PC-9 (cell line): Measurements from ENCODE around the gene AOC3. TPM values are rescaled to one million over a fixed set of nuclear protein-coding genes. Genes with fewer than 3 reads are reported as not detected.
"Not testable (repeated sequence)": the region's sequence is repeated elsewhere in the genome, so short reads cannot be mapped to it uniquely, and the experiment has no call there.

Experiments
- BruUV-seq: library from RNA; stranded (reverse); fragments of 400-500 nt; replicated peaks from 2 replicates; lab custom pipeline; 2021; lab: Mats Ljungman, UMichigan
- CTCF ChIA-PET: fragments of 300-600 bp; sonication (Branson Sonifier 250); formaldehyde crosslinking; loops from one replicate; lab custom pipeline; 2022; ENCODE audit warnings: antibody characterized with exemption; lab: Charles Lee
- POLR2A ChIA-PET: fragments of 300-600 bp; sonication (Branson Sonifier 250); formaldehyde crosslinking; loops from one replicate; lab custom pipeline; 2022; ENCODE audit warnings: antibody characterized with exemption; ENCODE audit not compliant: unreplicated experiment; lab: Charles Lee
- DNase-seq, 2 experiments: peaks; one replicate each; pipeline versions ENCODE4 v3.0.0 to v3.0.0-alpha.2; 2015 to 2022; ENCODE audit warnings: mixed read lengths in 1 of 2
- H2AFZ ChIP-seq: fragments of 200-600 bp; sonication (generic); 2 replicates; pipeline ENCODE4 v1.8.1; 2017; ENCODE audit warnings: antibody characterized with exemption
- H3F3A ChIP-seq: fragments of 200-600 bp; sonication (generic); 2 replicates; pipeline ENCODE4 v1.8.1; 2017; ENCODE audit warnings: antibody characterized with exemption, mild to moderate bottlenecking, low read depth; ENCODE audit not compliant: insufficient read depth
- H3K27ac ChIP-seq: fragments of 200-600 bp; sonication (generic); 2 replicates; pipeline ENCODE4 v1.6.1; 2016; ENCODE audit warnings: mixed run types
- H3K27me3 ChIP-seq: fragments of 200-600 bp; sonication (generic); 2 replicates; pipeline ENCODE4 v1.6.1; 2016; ENCODE audit warnings: low read depth, mixed run types; ENCODE audit not compliant: insufficient read depth
- H3K36me3 ChIP-seq: fragments of 200-600 bp; sonication (generic); 2 replicates; pipeline ENCODE4 v1.6.1; 2016; ENCODE audit warnings: low read depth, mixed run types
- H3K4me1 ChIP-seq: fragments of 200-600 bp; sonication (generic); replicated peaks from 2 replicates; pipeline ENCODE4 v1.6.1; 2016; ENCODE audit warnings: mixed run types; ENCODE audit not compliant: insufficient read depth
- H3K4me2 ChIP-seq: fragments of 200-600 bp; sonication (generic); 2 replicates; pipeline ENCODE4 v1.6.1; 2017; ENCODE audit warnings: mixed run types
- H3K4me3 ChIP-seq: fragments of 200-600 bp; sonication (generic); 2 replicates; pipeline ENCODE4 v1.6.1; 2016; ENCODE audit warnings: mixed run types
- H3K79me2 ChIP-seq: fragments of 200-600 bp; sonication (generic); 2 replicates; pipeline ENCODE4 v1.6.1; 2017; ENCODE audit warnings: low read depth, mixed run types
- H3K9me2 ChIP-seq: fragments of 200-600 bp; sonication (generic); 2 replicates; pipeline ENCODE4 v1.8.1; 2017; ENCODE audit warnings: mild to moderate bottlenecking; ENCODE audit not compliant: insufficient read depth
- H3K9me3 ChIP-seq: fragments of 200-600 bp; sonication (generic); 2 replicates; pipeline ENCODE4 v1.8.1; 2016; ENCODE audit warnings: low read depth; ENCODE audit not compliant: insufficient read depth
- H4K20me1 ChIP-seq: fragments of 200-600 bp; sonication (generic); 2 replicates; pipeline ENCODE4 v1.8.1; 2017; ENCODE audit not compliant: insufficient read depth
- EZH2 ChIP-seq: fragments of 200-600 bp; sonication (generic); IDR thresholded peaks from 2 replicates; pipeline ENCODE4 v1.8.0; 2017; ENCODE audit warnings: antibody characterized with exemption, low read depth
- intact Hi-C: fragments of 100-400 bp; cut with micrococcal nuclease; formaldehyde crosslinking; loops from one replicate; pipeline ENCODE4 v1.10.0; 2022; ENCODE audit not compliant: unreplicated experiment
- total RNA-seq: library from RNA; stranded (reverse); gene quantifications from 2 replicates; pipeline ENCODE4 v1.2.3, GENCODE V29; 2021
- TF ChIP-seq, protein P1 (sequence below): fragments of 200-600 bp; sonication (generic); conservative IDR thresholded peaks from 2 replicates; pipeline ENCODE4 v1.6.1; 2017; ENCODE audit warnings: mixed run types, antibody characterized with exemption, mild to moderate bottlenecking, moderate library complexity

AOC3 gene
- total RNA-seq, 1 experiment from 2014 or later = 0.98 TPM

- CTCF ChIA-PET = no interaction called here
Measured at GRCh38 chr17:42871647-42872046, 20.6 kb downstream of the AOC3 start.

GRCh38 chr17:42872251-42872965 lies 21.4 kb downstream of the AOC3 start:
- H4K20me1 ChIP-seq = no peaks in the 10 kb centered on the region
- H3K4me1 ChIP-seq = no peaks in the 10 kb centered on the region
- no peaks in the 10 kb centered on the region for H3F3A ChIP-seq
- H3K79me2 ChIP-seq = no peaks in the 10 kb centered on the region
- no peak overlapping the region for H3K4me2 ChIP-seq
- H3K4me3 ChIP-seq = no peak overlapping the region
- intact Hi-C loops = no loop called here
- no peak overlapping the region for H3K27ac ChIP-seq
- H3K36me3 ChIP-seq = no peaks in the 10 kb centered on the region
- H3K27me3 ChIP-seq = peaks cover 21% of the 10 kb centered on the region
- H2AFZ ChIP-seq = no peak overlapping the region
- ChIA-PET CTCF (no interaction called here), POLR2A (no interaction called here)
- H3K9me3 ChIP-seq = peaks cover 7% of the 10 kb centered on the region; the same call in 1 of the 2 replicates
- H3K9me2 ChIP-seq = no peaks in the 10 kb centered on the region
- no peak for TF ChIP-seq EZH2
- TF ChIP-seq, protein P1, sequence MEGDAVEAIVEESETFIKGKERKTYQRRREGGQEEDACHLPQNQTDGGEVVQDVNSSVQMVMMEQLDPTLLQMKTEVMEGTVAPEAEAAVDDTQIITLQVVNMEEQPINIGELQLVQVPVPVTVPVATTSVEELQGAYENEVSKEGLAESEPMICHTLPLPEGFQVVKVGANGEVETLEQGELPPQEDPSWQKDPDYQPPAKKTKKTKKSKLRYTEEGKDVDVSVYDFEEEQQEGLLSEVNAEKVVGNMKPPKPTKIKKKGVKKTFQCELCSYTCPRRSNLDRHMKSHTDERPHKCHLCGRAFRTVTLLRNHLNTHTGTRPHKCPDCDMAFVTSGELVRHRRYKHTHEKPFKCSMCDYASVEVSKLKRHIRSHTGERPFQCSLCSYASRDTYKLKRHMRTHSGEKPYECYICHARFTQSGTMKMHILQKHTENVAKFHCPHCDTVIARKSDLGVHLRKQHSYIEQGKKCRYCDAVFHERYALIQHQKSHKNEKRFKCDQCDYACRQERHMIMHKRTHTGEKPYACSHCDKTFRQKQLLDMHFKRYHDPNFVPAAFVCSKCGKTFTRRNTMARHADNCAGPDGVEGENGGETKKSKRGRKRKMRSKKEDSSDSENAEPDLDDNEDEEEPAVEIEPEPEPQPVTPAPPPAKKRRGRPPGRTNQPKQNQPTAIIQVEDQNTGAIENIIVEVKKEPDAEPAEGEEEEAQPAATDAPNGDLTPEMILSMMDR = no peak
- BruUV-seq = no TSS peak
- no peak for DNase-seq

More at GRCh38 chr17:42871647-42872046, 20.6 kb downstream of the AOC3 start:
- no peaks in the 10 kb centered on the region for H3K36me3 ChIP-seq
- no peak overlapping the region for H3K27ac ChIP-seq
- H3K9me2 ChIP-seq = no peaks in the 10 kb centered on the region
- H3K27me3 ChIP-seq = peaks cover 13% of the 10 kb centered on the region
- H3F3A ChIP-seq = no peaks in the 10 kb centered on the region
- BruUV-seq = no TSS peak
- no peak overlapping the region for H3K4me2 ChIP-seq
- intact Hi-C loops = no loop called here
- H3K4me3 ChIP-seq = no peak overlapping the region
- no peak for DNase-seq
- TF ChIP-seq EZH2 = no peak
- TF ChIP-seq, protein P1 = no peak
- H2AFZ ChIP-seq = no peak overlapping the region
- no peaks in the 10 kb centered on the region for H3K4me1 ChIP-seq
- H3K9me3 ChIP-seq = peaks cover 7% of the 10 kb centered on the region; the same call in 1 of the 2 replicates
- H4K20me1 ChIP-seq = no peaks in the 10 kb centered on the region
- no peaks in the 10 kb centered on the region for H3K79me2 ChIP-seq
- POLR2A ChIA-PET = no interaction called here

- no TSS peak for BruUV-seq
- Histone ChIP-seq H3K9me3 (peaks cover 7% of the 10 kb centered on the region; the same call in 1 of the 2 replicates), H2AFZ (no peak overlapping the region), H3K9me2 (no peaks in the 10 kb centered on the region), H3K4me3 (no peak overlapping the region), H3K79me2 (no peaks in the 10 kb centered on the region), H3K27me3 (peaks cover 28% of the 10 kb centered on the region), H3F3A (no peaks in the 10 kb centered on the region), H3K4me1 (peaks cover 5% of the 10 kb centered on the region; the same call in 1 of the 2 replicates), H3K36me3 (no peaks in the 10 kb centered on the region), H3K4me2 (no peak overlapping the region), H4K20me1 (no peaks in the 10 kb centered on the region), H3K27ac (no peak overlapping the region)
- intact Hi-C loops = no loop called here
- no peak for TF ChIP-seq EZH2
- TF ChIP-seq, protein P1 = no peak
- POLR2A ChIA-PET = interaction anchor here (0.5 kb wide), 1 partner anchor 23 kb away, joined by 7 read pairs; no protein-coding TSS in a partner anchor
- CTCF ChIA-PET = no interaction called here
- no peak for DNase-seq
Measured at GRCh38 chr17:42873315-42873714, 22.3 kb downstream of the AOC3 start.

DNA sequence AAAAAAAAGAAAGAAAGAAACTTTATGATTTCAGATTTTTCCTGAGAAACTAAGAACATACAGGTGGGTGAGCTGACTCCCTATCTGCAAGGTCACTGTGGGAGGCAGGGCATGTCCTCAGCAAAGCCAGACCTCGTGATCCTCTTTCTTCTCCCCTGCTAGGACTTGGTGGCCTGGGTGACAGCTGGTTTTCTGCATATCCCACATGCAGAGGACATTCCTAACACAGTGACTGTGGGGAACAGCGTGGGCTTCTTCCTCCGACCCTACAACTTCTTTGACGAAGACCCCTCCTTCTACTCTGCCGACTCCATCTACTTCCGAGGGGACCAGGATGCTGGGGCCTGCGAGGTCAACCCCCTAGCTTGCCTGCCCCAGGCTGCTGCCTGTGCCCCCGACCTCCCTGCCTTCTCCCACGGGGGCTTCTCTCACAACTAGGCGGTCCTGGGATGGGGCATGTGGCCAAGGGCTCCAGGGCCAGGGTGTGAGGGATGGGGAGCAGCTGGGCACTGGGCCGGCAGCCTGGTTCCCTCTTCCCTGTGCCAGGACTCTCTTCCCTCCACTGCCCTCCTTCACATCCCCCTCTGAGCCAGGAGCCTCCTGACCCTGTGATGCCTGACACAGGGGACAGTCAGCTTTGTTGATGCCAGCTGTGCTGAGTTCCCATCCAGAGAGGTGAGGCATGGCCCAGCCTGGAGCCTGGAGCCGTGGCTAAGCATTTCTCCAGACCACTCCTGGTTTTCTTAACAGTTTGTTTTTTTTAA lies 23.1 kb downstream of the AOC3 start:
- H3K36me3 ChIP-seq, intact Hi-C loops, H3K9me2 ChIP-seq, DNase-seq, H3K4me1 ChIP-seq, BruUV-seq, CTCF ChIA-PET, H4K20me1 ChIP-seq, H2AFZ ChIP-seq, H3K79me2 ChIP-seq, H3F3A ChIP-seq, H3K4me2 ChIP-seq, H3K27ac ChIP-seq, H3K4me3 ChIP-seq, H3K9me3 ChIP-seq: not testable (repeated sequence)
- POLR2A ChIA-PET = interaction anchor here (0.5 kb wide), 1 partner anchor 22 kb away, joined by 7 read pairs; no protein-coding TSS in a partner anchor
- peaks cover 33% of the 10 kb centered on the region for H3K27me3 ChIP-seq
